Chondrocyte (in vitro differentiated cells): Measurements from ENCODE around the gene ZNF775. TPM values are rescaled to one million over a fixed set of nuclear protein-coding genes. Genes with fewer than 3 reads are reported as not detected.

Source experiments
- DNase-seq: peaks from one replicate; pipeline ENCODE4 v3.0.0; 2021; ENCODE audit warnings: mixed read lengths, low spot score
- H3K27ac Mint-ChIP-seq: one replicate; pipeline ENCODE4 v1.8.0; 2021; ENCODE audit warnings: mild to moderate bottlenecking, moderate library complexity, mixed read lengths; ENCODE audit not compliant: unreplicated experiment
- H3K27me3 Mint-ChIP-seq: 2 replicates; pipeline ENCODE4 v1.8.0; 2021; ENCODE audit warnings: low read depth, mixed read lengths
- H3K36me3 Mint-ChIP-seq: 2 replicates; pipeline ENCODE4 v1.8.0; 2021; ENCODE audit warnings: low read depth, mixed read lengths
- H3K4me1 Mint-ChIP-seq: 2 replicates; pipeline ENCODE4 v1.8.0; 2021; ENCODE audit warnings: low read depth, mild to moderate bottlenecking, mixed read lengths
- H3K4me3 Mint-ChIP-seq: one replicate; pipeline ENCODE4 v1.8.0; 2021; ENCODE audit warnings: mild to moderate bottlenecking, moderate library complexity, mixed read lengths; ENCODE audit not compliant: unreplicated experiment
- H3K9me3 Mint-ChIP-seq: 2 replicates; pipeline ENCODE4 v1.8.0; 2021; ENCODE audit warnings: low read depth, mixed read lengths
- total RNA-seq: library from RNA; stranded (reverse); gene quantifications from 3 replicates; pipeline ENCODE4 v1.2.1, GENCODE V29; 2021
- TF ChIP-seq, protein P1 (sequence below): fragments of 200-600 bp; sonication (generic); IDR thresholded peaks from 2 replicates; pipeline ENCODE4 v1.5.0; 2021; ENCODE audit warnings: antibody characterized with exemption, mild to moderate bottlenecking, moderate library complexity

ZNF775 gene
- total RNA-seq, 1 donor from 2014 or later = 6.0 TPM

DNA sequence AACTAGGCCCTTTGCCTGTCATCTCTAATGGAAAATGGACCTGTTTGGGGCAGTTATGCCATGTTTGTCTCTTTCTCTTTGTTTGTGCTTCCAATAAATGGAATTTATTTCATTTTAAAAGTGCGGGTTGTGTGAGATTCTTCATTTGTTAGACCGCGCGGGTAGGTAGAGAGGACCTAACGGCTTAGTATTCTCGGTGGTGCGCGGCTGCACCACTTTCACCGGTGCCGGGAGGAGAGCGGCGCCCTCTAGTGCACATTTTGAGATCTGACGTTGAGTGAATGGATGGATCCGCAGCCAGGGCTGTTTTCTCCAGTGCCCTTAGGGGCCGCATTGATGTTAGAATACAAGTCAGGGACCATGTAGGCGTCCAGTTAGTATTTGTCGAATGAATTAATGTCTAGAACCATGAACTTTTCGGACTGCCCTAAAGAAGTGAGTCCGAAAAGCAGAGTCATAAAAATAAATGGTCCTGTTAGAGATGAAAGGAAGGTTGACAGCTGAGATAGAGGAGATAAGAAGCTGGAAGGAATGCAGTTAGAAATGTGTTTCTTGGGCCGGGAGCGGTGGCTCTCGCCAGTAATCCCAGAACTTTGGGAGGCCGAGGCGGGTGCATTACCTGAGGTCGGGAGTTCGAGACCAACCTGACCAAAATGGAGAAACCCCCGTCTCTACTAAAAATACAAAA lies 42.0 kb downstream of the ZNF775 start:
- H3K27ac Mint-ChIP-seq = no peak overlapping the region
- H3K9me3 Mint-ChIP-seq = no peaks in the 10 kb centered on the region
- H3K4me3 Mint-ChIP-seq = no peak overlapping the region
- TF ChIP-seq, protein P1, sequence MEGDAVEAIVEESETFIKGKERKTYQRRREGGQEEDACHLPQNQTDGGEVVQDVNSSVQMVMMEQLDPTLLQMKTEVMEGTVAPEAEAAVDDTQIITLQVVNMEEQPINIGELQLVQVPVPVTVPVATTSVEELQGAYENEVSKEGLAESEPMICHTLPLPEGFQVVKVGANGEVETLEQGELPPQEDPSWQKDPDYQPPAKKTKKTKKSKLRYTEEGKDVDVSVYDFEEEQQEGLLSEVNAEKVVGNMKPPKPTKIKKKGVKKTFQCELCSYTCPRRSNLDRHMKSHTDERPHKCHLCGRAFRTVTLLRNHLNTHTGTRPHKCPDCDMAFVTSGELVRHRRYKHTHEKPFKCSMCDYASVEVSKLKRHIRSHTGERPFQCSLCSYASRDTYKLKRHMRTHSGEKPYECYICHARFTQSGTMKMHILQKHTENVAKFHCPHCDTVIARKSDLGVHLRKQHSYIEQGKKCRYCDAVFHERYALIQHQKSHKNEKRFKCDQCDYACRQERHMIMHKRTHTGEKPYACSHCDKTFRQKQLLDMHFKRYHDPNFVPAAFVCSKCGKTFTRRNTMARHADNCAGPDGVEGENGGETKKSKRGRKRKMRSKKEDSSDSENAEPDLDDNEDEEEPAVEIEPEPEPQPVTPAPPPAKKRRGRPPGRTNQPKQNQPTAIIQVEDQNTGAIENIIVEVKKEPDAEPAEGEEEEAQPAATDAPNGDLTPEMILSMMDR = peak; percentile 94
- peak; percentile 64 for DNase-seq
- no peaks in the 10 kb centered on the region for H3K36me3 Mint-ChIP-seq
- H3K27me3 Mint-ChIP-seq = peaks cover 5% of the 10 kb centered on the region
- peaks cover 5% of the 10 kb centered on the region for H3K4me1 Mint-ChIP-seq

DNA sequence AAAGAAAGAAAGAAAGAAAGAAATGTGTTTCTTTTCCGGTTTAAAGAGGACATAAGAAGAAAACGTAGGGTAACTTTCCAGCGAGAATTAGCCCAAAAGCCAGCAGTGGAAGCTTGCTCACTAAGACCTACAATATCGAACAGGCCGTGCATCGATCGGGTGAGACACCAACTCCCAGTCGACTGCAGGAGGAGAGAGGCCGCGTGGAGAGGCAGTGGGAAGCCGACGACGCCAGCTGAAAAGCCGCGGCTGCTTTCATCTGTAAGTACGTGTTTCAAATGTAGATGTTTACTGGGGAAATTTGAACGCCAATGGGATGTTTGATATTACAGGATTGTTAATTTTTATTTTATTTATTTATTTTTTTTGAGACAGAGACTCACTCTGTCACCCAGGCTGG lies 42.7 kb downstream of the ZNF775 start:
- no peaks in the 10 kb centered on the region for H3K36me3 Mint-ChIP-seq
- H3K4me1 Mint-ChIP-seq = peaks cover 5% of the 10 kb centered on the region
- H3K4me3 Mint-ChIP-seq = no peak overlapping the region
- TF ChIP-seq, protein P1 = no peak
- peak; percentile 68 for DNase-seq
- H3K27me3 Mint-ChIP-seq = peaks cover 5% of the 10 kb centered on the region
- no peak overlapping the region for H3K27ac Mint-ChIP-seq
- H3K9me3 Mint-ChIP-seq = no peaks in the 10 kb centered on the region

DNA sequence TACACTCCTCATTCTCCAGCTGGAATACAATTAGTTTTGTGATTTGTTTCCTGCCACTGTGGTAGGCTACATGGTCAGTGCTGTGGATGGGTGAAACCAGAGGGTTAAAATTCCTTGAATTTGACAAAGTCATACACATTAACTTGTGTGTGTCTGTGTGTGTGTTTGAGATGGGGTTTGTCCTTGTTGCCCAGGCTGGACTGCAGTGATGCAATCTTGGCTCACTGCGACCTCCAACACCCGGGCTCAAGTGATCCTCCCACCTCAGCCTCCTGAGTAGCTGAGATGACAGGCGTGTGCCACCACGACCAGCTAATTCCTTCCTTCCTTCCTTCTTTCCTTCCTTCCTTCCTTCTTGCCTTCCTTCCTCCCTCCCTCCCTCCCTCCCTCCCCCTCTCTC lies 46.5 kb downstream of the ZNF775 start:
- no peaks in the 10 kb centered on the region for H3K9me3 Mint-ChIP-seq
- H3K27me3 Mint-ChIP-seq = peaks cover 2% of the 10 kb centered on the region
- TF ChIP-seq, protein P1 = no peak
- H3K4me1 Mint-ChIP-seq = peaks cover 24% of the 10 kb centered on the region
- H3K36me3 Mint-ChIP-seq = no peaks in the 10 kb centered on the region
- DNase-seq = peak; percentile 14
- no peak overlapping the region for H3K27ac Mint-ChIP-seq
- H3K4me3 Mint-ChIP-seq = no peak overlapping the region

DNA sequence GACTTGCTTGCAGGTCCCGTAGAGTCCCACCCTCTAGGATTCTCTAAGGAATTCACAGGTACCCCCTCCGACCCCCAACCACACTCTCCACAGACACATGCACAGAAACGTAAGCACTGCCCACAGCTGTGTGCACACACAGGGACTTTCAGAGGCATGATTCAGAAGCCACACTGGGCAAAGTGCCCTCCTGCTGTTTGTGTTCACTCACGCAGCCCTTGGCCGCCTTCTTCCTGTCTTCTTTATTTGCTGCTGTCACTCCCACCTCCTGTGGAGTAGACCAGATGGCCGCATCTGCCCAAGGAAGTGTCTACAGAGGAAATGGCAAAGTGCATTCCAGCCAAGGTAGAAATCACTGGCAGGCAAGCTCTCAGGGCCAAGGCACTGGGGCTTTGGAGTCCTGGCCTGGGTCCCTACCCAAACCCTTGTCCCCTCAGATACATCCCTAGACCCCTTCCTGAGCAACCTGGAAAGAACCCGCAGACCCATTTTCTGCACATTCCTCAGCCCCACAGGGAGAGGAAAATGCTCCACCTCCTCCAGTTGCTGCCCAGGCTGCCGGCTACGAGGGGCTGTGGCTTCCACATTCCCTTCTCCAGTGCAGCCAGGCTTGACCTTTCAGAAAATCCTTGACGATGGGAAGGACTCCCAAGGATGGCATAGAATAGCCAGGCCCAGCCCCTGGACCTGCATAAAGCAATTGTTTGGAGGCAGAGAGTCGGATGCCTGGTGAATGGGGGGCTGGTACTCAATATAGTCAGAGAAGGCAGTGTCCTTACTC lies 49.7 kb downstream of the ZNF775 start:
- Mint-ChIP-seq H3K9me3 (no peaks in the 10 kb centered on the region), H3K27me3 (peaks cover 7% of the 10 kb centered on the region)
- peak; percentile 55 for DNase-seq

DNA sequence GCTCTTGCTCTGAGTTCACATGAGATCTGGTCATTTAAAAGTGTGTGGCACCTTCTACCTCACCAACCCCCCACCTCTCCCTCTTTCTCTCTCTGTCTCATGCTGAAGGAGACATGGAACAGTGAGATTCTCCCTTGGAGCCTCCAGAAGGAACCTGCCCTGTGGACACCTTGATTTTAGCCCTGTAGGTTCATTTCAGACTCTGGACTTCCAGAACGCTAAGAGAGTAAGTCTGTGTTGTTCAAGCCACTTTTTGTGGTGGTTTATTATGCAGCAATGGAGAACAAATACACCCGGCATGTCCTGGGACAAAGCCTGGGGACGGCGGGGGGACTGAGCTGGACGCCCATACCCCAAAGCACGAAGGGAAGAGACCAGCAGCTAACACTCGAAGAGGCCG lies 50.6 kb downstream of the ZNF775 start:
- peaks cover 18% of the 10 kb centered on the region for H3K4me1 Mint-ChIP-seq
- H3K36me3 Mint-ChIP-seq = no peaks in the 10 kb centered on the region
- H3K27ac Mint-ChIP-seq = no peak overlapping the region
- no peak overlapping the region for H3K4me3 Mint-ChIP-seq
- no peak for DNase-seq
- peaks cover 7% of the 10 kb centered on the region for H3K27me3 Mint-ChIP-seq
- TF ChIP-seq, protein P1 = no peak
- H3K9me3 Mint-ChIP-seq = no peaks in the 10 kb centered on the region

More for the DNA sequence above, 49.7 kb downstream of the ZNF775 start:
- Mint-ChIP-seq H3K27ac (peak overlapping the region; percentile 55), H3K36me3 (no peaks in the 10 kb centered on the region), H3K4me1 (peaks cover 18% of the 10 kb centered on the region), H3K4me3 (no peak overlapping the region)
- TF ChIP-seq, protein P1 = no peak
